ENCODE measurements around the gene BMF.

GRCh38 chr15:40042791-40043320, 65.8 kb downstream of the BMF start:
- TF ChIP-seq CTCF (IDR thresholded peaks at IDR 0.05), result no peak
- TF ChIP-seq POLR2A (IDR thresholded peaks at IDR 0.05), result no peak

All from transverse colon (tissue), 3 donors.